22Rv1 (cell line): ENCODE measurements around the gene DNAJC17.

Experiments used
- CTCF ChIP-seq: fragments of 450-650 bp; IDR thresholded peaks from 2 replicates; pipeline ENCODE4 v1.5.1; 2017; ENCODE audit warnings: mild to moderate bottlenecking
- ZFX ChIP-seq: fragments of 450-650 bp; IDR thresholded peaks from 2 replicates; pipeline ENCODE4 v1.6.1; 2017; ENCODE audit warnings: antibody characterized with exemption, borderline replicate concordance

- TF ChIP-seq CTCF (no peak), ZFX (no peak)
Observed at GRCh38 chr15:40815042-40815698, 7.9 kb upstream of the DNAJC17 start.
